22Rv1 (cell line): ENCODE results near the gene PAIP2.

ENCODE experiments used
- H3K27ac ChIP-seq: fragments of 450-650 bp; 2 replicates; pipeline ENCODE4 v1.5.1; 2017
- CTCF ChIP-seq: fragments of 450-650 bp; IDR thresholded peaks from 2 replicates; pipeline ENCODE4 v1.5.1; 2017; ENCODE audit warnings: mild to moderate bottlenecking
- ZFX ChIP-seq: fragments of 450-650 bp; IDR thresholded peaks from 2 replicates; pipeline ENCODE4 v1.6.1; 2017; ENCODE audit warnings: antibody characterized with exemption, borderline replicate concordance

PAIP2 gene

GRCh38 chr5:139386050-139386438 is 44.4 kb downstream of the PAIP2 start:
- H3K27ac ChIP-seq, result 0 out of 2 replicates have a peak overlapping the region, but pooled peaks have one; percentile 96

GRCh38 chr5:139386956-139387355 is 45.3 kb downstream of the PAIP2 start:
- peak overlapping the region; percentile 96 for H3K27ac ChIP-seq

More at GRCh38 chr5:139386050-139386438, 44.4 kb downstream of the PAIP2 start:
- TF ChIP-seq ZFX, result no peak
- TF ChIP-seq CTCF, result no peak

GRCh38 chr5:139387611-139388197 is 46.0 kb downstream of the PAIP2 start:
- peak overlapping the region; percentile 96 for H3K27ac ChIP-seq
- TF ChIP-seq CTCF, result no peak
- no peak for TF ChIP-seq ZFX

- peak overlapping the region; percentile 96 for H3K27ac ChIP-seq
Observed at GRCh38 chr5:139388198-139388821, 46.7 kb downstream of the PAIP2 start.

GRCh38 chr5:139389701-139390638 is 48.3 kb downstream of the PAIP2 start, which contains the start of gene MZB1:
Gene MZB1, minus strand, starts transcription at chr5:139389913. Its CDS starts 57 bp downstream, at chr5:139389856.
- TF ChIP-seq ZFX (no peak), CTCF (no peak)
- peak within 1 kb of the TSS; percentile 96 for H3K27ac ChIP-seq

More at GRCh38 chr5:139388198-139388821, 46.7 kb downstream of the PAIP2 start:
- TF ChIP-seq CTCF (peak; percentile 22; the same call in 1 of the 2 replicates), ZFX (no peak)

- no peak for TF ChIP-seq CTCF
- no peak for TF ChIP-seq ZFX
- H3K27ac ChIP-seq, result peak overlapping the region; percentile 96; the same call in 1 of the 2 replicates
Observed at GRCh38 chr5:139390639-139391569, 49.2 kb downstream of the PAIP2 start.
